HTR-8/SVneo (cell line): ENCODE measurements around the gene NME8.
A peak's percentile ranks its signal among the peaks of the same experiment; 100 is the strongest.

Experiments used
- DNase-seq: peaks from one replicate; pipeline ENCODE4 v3.0.0; 2011; ENCODE audit warnings: low spot score, mixed read lengths; ENCODE audit not compliant: insufficient read length
- FAIRE-seq: peaks from 2 replicates; lab custom pipeline; 2011; peaks lifted over from hg19 to GRCh38; lab: Jason Lieb, UNC

The NME8 gene

DNA sequence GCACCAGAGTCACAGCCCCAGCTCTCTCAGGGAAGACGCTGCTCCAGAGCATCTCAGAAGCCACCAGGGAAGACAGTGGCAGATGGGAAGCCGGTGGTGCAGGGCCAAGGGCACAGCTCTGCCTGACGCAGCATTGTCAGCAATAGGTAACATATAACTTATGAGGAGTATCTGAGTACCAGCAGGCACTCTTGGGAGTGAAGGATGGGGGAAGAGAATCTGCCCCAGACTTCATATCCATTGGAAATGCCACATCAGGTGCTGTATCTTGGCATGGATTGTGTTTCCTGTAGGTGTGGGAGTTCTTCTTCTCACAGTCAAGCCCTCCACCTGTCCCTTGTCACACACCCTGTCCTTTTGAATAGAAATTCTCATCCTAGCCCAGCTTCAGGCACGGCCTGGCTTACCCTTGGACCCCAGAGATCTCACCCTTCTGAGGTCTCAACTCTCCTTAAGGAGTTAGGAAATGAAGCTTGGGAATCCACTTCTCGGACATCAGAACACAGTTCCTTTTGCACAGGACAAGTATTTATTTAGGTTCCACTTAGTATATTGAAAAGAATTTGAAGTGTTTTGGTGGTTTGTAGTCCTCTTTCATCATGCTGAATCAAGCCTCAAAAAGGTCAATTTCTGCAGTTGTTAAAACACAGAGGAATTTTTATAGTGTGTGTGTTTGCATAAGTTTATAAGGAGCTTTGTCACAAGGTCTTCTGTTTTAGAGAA is 82.0 kb downstream of the NME8 start:
- DNase-seq (no peak), FAIRE-seq (no peak)

DNA sequence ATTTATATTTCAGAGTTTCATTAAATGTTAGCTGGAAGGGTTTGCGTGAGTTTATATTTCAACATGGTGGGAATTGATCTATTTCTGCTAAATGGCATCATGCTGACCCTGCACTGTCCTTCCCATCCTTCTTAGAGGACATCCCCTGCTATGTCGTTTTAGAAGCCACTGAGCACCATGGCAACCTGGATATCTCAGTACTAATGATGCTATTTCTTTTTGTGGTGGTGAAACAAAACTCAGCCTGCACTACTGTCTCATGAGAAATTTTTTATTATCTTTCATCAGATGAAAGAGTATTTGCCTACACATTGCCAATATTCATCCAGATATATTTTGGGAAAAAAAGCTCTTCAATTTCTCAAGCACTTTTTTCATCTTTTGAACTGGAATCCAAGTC is 84.1 kb downstream of the NME8 start:
- no peak for FAIRE-seq

DNA sequence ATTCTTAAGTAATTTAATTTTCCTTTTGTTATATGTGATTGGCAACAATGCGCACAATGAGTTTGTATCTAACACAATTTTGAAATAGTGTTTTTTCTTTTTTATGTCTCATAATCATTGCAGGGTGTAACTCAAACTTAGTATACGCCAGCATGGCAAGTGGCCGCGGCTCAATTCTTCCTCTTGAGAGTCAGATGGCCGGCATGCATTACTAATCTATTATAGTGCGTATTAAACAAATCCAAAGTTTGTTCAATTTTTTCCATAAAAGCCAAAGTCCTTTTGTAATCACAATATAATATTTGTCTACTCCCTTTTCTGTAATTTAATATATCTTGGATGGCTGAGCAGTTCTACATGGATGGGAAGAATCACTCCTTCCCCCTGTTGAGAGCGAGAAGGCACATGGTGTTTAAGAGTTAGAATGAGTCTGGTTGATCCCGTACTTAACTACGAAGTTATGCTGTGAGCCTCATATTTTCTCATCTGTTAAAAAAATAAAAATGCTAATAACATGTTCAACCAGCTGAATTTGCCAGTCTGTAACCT is 84.7 kb downstream of the NME8 start:
- no peak for DNase-seq
- FAIRE-seq = no peak

More for the DNA sequence above, 84.1 kb downstream of the NME8 start:
- DNase-seq = no peak

DNA sequence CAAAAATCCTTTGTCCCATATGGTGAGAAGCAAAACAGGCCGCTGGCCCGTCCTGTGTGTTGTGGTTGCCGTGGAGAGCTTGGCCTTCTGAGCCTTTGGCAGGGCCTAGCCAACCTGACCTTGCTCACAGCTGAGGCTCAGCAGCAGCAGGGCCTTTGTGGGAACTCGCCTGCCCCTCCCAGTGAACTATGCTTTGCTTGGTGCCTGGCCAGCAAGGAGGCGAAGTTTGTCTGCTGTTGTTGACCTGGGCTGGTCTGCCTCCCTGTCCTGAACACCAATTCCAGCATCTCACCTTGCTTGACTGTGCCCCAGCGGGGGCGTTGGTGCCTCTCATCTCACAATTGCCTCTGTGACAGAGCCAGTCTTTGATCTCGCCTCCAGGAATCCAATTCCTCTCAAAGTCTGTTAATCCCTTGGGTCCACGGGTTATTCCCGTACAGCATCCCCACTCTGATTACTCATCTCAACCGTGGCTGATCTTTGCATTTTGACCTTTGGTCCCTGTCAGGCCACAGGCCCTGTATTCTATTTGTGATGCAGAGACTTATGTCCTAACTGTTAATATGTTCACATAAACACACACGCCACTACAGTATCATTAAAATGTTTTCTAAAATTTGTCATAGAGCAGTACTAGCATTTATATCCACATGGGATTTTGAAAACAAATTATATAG is 94.7 kb downstream of the NME8 start:
- DNase-seq (no peak), FAIRE-seq (no peak)

DNA sequence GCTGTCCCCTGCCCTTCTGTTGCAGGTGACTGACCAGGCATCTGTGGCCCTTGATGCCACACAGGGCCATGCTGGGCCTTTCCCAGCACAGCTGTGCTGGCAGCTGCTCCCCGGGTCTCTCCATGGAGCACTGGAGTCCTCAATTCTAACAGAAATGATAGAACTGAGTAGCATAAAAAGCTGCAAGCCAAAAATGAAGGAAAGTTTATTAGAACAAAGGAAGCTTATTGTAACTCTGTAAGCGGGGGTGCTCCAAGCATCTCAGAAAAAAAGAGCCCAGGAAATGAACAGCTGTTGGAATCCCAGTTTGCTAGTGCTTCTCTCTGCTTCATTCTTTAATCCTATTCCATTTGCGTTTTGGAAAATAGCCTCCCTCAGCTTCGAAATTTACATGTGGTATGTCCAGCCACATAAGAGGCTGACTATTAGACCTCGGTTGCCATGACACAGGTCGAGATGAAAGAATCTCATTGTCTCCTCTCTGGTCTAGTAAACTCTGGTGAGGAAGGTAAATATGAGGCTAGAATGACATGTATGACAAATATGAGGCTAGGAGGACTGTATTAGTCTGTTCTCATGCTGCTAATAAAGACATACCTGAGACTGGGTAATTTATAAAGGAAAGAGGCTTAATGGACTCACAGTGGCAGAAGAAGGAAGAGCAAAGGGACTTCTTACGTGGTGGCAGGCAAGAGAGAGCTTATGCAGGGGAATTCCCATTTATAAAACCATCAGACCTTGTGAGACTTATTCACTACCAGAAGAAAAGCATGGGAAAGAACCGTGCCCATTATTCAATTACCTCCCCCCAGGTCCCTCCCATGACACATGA is 95.7 kb downstream of the NME8 start:
- FAIRE-seq = no peak
- DNase-seq = no peak

DNA sequence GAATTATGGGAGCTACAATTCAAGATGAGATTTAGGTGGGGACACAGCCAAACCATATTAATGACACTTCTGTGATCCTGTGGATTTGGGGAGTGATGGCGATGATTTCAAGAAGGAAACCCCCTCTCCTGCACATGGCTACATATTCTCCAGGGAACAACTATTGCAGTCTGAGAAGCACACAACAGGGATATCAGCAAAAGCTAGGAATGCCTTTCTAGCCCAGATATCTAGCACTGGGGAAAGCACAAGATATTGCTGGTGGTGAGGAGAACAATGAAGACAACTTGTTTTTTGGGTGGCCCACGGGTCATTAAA is 96.3 kb downstream of the NME8 start:
- no peak for DNase-seq
- no peak for FAIRE-seq

DNA sequence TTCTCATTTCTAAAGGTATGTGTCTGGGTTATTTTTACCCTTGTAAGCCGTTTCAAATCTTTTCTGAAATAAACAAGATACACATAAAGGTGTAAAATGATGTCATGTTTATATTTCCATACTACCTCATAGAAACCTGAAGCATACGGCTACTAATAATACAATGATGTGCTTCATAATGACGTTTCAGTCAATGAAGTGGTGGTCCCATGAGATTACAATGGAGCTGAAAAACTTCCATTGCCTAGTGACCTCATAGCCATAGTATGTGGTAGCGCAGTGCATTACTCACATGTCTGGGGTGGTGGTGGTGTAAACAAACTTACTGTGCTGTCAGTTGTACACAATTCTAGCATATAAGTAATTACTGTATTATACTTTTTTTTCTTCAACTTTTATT is 96.9 kb downstream of the NME8 start:
- FAIRE-seq = no peak
- no peak for DNase-seq

DNA sequence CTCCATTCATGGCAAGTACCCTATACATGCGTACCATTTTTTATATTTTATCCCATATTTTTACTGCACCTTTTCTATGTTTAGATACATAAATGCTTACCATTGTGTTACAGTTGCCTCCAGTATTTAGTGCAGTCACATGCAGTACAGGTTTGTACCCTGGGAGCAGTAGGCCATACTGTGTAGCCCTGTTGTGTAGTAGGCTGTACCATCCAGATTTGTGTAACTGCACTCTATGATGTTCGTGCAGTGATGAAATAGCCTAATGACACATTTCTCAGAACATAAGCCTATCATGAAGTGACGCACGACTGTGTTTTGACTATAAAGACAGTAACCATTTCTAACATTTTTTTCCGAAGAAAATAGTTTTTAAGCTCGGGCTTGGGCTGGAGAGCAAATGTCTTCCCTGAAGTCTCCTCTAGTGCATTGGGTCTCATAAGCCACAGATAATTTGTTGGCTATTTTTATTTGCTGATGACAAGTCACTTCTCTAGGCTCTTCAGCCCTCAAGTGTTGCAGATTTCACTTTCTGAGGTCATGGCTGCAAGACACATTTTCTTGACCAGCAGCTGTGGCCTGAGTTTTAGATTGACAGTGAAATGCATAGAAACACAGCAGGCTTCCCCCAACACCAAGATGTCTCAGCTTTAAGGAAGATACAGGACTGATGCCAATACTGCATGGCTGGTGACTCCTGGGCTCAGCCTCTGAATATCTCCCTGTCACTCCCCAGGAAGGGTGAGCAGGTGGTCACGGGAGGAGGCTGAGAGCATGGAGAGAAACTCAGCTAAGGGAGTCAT is 98.9 kb downstream of the NME8 start:
- FAIRE-seq (peak; percentile 38), DNase-seq (no peak)

DNA sequence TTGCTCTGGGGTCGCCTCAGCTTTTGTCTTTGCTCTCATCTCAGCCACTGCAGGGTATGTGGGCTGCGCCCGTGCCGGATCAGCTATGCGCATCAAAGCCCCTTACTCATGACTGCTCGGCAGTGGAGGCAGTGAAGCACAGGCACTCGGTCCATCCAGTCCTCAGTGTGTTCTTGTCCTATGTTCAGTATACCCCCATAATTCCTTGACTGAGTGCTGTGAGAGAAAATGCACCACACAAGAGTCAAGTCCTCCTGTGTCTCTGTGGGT is 99.5 kb downstream of the NME8 start:
- no peak for DNase-seq
- FAIRE-seq = no peak
